HG03097 (cell line): Measurements from ENCODE around the gene SPC25.

Experiments
- ATAC-seq: cut with Tn5 transposase; IDR thresholded peaks from one replicate; pipeline ENCODE4 v1.9.1; 2021; ENCODE audit not compliant: unreplicated experiment, low FRiP score

The SPC25 gene

GRCh38 chr2:168850846-168851245 is 39.4 kb downstream of the SPC25 start:
- no peak for ATAC-seq

- ATAC-seq: no peak
Observed at GRCh38 chr2:168849610-168850009, 40.6 kb downstream of the SPC25 start.

- ATAC-seq: no peak
Observed at GRCh38 chr2:168848225-168848624, 42.0 kb downstream of the SPC25 start.

GRCh38 chr2:168843253-168843652 is 47.0 kb downstream of the SPC25 start:
- ATAC-seq: no peak

DNA sequence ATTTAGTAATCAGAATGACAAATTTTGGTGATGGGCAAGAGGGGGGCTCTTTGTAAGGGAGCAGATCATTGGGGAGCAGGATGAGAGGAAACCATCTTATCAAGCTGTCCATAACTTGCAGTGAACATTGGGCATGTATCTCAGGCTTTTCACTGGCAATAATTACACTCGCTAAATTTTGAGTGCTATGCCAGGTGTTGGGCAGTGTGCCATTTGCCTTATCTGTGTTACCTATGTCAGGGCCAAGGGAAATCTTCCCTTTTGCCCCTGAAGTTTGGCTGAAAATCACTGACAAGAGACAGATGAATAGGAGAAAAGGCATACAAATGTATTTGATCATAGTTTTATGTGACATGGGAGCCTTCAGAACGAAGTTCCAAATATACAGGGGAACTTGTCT is 48.8 kb downstream of the SPC25 start:
- no peak for ATAC-seq

DNA sequence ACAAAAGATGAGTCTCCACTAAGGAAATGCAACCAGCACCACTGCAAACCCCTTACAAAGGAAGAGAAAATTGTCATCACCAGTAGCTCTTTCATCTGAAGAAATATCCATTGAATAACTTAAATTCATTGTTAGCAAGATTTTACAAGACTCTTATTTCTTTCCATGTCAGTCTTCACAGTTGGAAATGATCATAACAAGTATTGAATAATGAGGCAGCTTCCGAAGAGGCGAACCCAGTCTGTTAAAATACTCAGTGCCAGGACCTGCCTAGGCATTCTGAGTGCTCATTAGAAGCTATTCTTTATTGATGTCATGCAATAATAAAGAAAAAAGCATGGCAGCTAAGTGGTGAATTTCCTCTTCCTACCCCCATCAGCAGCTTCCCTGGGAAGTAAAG is 54.3 kb downstream of the SPC25 start:
- ATAC-seq: no peak

DNA sequence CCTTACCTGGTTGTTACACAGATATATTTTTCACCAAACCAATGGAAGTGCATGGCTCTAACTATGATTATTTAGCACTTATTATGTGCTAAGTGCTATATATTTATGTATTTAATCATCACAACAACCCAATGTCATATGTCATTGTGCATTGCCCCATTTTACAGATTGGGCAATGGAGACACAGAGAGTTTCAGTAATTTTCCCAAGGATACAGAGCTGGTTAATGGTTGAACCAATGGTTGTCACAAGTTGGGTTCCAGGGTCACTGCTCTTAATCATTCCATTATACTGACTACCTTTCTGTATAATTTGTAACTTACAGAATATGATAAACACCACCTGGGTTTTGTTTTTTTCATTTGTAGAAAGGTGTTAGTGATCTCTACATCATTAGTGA is 58.6 kb downstream of the SPC25 start:
- no peak for ATAC-seq

- ATAC-seq: no peak
Observed at GRCh38 chr2:168830958-168831357, 59.3 kb downstream of the SPC25 start.

DNA sequence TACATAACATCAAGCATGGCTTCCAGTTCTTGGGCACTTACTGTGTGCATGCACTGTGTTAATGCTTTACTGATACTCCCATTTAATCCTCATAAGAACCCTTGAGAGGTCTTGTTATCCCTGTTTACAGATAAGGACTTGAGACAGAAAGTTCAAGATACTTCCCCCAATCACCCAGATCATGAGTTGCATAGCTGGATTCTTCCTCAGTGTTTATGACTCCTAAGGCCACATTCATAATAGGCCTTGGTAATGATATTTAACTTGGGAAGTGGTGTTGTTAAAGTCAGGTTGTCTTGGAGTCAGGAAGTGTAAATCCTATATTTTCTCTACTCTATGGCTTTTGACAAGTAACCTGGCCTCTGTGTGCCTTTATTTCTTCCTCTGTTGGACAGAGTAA is 65.1 kb downstream of the SPC25 start:
- no peak for ATAC-seq

GRCh38 chr2:168821992-168822391 is 68.2 kb downstream of the SPC25 start:
- ATAC-seq: no peak

DNA sequence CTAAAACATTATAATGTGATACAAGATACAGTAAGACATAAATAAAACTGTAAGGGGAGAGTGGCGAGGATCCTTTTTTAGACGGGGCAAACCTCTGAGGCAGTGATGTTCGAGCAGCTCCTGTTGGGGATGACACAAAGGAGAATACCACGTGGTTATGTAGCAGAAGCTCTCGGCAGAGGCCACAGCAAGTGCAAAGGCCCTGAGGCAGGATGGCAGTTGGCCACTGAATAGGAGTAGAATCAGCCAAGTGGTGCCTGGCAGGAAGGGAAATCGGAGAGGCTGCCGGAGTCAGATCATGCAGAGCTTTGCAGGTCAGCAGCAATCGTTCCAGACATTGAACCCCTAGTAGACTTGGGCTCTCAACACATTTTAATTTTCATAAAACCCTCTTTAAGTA is 68.7 kb downstream of the SPC25 start:
- no peak for ATAC-seq
